Glomerular endothelial cell (primary cell): ENCODE measurements around the gene PSME4. TPM values are rescaled to one million over a fixed set of nuclear protein-coding genes. Genes with fewer than 3 reads are reported as not detected.
"Not testable (repeated sequence)": the region's sequence is repeated elsewhere in the genome, so short reads cannot be mapped to it uniquely, and the experiment has no call there.

Experiments used
- DNase-seq: peaks from one replicate; pipeline ENCODE4 v3.0.0-alpha.2; 2011; ENCODE audit warnings: low read depth, low spot score; ENCODE audit errors: extremely low read depth
- total RNA-seq: library from RNA; depleted of rRNA; stranded (reverse); fragments of >200 nt; gene quantifications from 2 replicates; pipeline ENCODE4 v1.2.3, GENCODE V29; 2015

The PSME4 gene
- total RNA-seq, 1 donor from 2014 or later, result 49.1 TPM

DNA sequence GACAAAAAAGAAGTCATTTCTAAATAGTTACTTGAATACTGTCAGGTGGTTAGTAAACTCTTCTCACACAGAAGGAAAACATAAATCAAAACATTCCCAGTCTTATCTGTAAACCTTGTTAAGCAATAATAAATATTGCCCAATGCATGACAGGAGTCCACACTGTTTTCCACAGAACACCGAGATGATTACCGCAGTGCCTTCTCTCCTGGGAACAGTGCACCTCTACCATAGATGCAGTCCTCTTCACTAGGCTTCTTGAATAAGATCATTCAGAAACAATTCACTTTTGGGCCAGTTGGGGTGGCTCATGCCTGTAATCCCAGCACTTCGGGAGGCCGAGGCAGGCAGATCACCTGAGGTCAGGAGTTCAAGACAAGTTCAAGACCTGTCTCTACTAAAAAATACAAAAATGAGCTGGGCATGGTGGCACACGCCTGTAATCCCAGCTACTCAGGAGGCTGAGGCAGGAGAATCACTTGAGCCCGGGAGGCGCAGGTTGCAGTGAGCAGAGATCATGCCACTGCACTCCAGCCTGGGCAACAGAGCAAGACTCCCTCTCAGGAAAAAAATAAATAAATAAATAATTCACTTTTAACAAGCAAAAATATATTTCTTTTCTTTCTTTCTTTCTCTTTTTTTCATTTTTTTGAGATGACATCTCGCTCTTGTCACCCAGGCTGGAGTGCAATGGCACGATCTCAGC lies 119.6 kb downstream of the PSME4 start:
- not testable (repeated sequence) for DNase-seq

DNA sequence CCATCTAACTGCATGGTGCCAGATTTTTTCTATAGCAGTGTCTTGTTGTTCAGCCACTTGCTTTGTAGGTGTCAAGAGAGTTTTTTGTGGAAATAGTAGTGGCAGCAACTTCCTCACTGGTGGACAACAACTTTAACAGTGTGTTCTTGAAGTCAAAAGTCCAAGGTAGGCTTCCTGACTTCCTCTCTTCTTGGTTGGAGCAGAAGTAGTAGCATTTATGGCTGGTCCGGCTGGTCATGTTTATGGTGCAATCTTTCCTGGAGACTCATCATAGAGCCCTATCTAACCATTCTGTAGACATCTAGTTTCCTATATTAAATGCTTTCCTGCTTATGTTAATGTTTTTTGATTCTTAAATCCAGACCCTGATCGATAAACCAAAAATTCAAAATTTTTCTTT lies 122.7 kb downstream of the PSME4 start:
- no peak for DNase-seq

DNA sequence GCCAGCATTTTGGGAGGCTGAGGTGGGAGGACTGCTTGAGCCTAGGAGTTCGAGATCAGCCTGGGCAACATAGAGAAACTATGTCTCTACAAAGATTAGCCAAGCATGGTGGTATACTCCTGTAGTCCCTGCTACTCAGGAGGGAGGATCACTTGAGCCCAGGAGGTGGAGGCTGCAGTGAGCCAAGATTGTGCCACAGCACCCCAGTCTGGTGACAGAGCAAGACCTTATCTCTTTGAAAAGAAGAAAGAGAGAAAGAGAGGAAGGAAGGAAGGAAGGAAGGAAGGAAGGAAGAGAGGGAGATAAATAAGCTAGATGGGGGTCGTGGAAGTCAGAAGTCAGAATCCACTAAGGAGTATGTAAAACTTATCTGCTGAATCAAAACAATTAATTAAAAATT lies 127.2 kb downstream of the PSME4 start:
- DNase-seq, result no peak

DNA sequence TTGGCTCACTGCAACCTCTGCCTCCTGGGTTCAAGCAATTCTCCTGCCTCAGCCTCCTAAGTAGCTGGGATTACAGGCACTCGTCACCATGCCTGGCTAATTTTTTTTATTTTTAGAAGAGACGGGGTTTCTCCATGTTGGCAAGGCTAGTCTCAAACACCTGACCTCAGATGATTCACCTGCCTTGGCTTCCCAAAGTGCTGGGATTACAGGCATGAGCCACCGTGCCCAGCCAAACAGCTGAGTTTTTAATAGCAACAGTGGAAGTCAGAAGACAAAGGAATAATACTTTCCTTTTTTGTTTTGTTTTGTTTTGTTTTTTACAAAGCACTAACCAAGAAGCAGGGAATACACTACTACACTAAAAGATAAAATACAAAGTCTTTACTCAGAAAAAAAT lies 127.9 kb downstream of the PSME4 start:
- DNase-seq, result no peak

DNA sequence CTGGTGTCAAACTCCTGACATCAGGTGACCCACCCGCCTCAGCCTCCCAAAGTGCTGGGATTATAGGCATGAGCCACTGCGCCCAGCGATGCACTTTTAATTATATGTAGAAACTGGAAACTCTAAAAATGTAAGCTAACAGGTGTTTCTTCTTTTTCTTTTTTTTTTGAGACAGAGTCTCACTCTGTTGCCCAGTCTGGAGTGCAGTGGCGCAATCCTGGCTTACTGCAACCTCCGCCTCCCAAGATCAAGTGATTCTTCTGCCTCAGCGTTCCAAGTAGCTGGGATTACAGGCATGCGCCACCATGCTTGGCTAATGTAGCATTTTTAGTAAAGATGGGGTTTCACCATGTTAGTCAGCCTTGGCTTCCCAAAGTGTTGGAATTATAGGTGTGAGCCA lies 129.1 kb downstream of the PSME4 start:
- not testable (repeated sequence) for DNase-seq

DNA sequence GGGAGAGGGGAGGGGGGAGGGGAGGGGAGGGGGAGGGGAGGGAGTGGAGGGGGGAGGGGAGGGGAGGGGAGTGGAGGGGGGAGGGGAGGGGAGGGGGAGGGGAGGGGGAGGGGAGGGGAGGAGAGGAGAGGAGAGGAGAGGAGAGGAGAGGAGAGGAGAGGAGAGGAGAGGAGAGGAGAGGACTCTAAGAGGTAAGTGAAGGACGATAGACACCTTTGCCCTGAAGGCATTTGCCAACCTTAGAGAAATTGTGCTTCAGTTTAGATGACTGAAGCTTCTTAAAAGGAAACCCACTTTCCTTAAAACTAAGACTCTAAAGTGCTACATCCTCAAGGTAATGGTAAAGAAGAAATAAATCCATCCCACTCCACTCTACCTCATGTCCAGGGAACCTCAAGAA lies 130.2 kb downstream of the PSME4 start:
- DNase-seq, result no peak

DNA sequence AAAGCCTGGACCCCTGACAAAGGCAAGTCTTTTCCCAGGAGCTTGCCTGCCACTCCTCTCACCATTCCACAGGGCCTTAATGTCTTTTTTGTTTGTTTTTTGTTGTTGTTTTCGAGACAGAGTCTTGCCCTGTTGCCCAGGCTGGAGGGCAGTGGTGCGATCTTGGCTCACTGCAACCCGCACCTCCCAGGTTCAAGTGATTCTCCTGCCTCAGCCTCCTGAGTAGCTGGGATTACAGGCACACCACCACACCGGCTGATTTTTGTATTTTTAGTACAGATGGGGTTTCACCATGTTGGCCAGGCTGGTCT lies 140.9 kb downstream of the PSME4 start:
- not testable (repeated sequence) for DNase-seq

DNA sequence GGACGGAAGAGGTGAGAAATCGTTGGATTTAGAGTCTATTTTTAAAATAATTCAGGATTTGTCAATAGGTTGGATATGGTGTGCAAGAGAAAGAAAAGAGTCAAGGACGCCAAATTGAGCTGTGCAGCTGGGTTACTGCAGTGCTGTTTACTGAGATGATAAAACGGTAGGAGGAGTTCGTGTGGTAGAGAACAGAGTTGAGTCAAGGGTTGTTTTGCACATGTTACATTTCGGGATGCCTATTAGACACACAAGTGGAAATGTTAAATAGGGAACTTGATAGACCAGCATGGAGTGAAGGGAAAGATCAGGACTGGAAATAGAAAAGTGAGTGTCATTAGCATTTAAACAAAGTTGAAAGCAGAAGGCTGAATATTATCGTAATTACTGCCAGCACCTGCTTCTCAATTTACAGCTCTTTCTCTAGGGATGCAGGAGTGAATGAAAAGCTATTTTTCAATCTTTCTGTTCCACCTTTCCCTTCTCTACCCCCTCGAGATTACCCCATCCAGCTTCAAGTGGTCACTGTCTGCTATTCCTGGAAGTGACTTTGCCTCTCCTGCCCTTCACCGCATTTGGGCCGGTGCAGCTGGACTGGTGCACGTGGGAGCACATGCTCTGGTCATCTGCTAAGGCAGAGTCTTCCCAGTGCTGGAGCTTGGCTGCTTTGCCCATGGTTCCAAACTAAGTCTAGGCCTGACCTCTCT lies 141.4 kb downstream of the PSME4 start:
- DNase-seq, result no peak

DNA sequence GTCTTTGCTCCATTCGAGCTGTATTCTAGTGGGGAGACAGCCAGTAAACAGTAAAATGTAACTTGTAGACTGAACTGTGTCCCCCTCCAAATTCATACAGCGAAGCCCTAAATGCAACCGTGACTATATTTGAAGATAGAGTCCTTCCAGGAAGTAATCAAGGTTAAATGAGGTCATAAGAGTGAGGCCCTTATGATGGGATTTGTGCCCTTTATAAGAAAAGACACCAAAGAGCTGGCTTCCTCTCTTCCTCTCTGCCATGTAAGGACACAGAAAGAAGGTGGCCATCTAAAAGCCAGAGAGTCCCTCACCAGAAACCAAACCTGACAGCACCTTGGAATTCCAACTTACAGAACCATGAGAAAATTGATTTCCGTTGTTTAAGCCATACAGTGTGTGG lies 142.5 kb downstream of the PSME4 start:
- no peak for DNase-seq

DNA sequence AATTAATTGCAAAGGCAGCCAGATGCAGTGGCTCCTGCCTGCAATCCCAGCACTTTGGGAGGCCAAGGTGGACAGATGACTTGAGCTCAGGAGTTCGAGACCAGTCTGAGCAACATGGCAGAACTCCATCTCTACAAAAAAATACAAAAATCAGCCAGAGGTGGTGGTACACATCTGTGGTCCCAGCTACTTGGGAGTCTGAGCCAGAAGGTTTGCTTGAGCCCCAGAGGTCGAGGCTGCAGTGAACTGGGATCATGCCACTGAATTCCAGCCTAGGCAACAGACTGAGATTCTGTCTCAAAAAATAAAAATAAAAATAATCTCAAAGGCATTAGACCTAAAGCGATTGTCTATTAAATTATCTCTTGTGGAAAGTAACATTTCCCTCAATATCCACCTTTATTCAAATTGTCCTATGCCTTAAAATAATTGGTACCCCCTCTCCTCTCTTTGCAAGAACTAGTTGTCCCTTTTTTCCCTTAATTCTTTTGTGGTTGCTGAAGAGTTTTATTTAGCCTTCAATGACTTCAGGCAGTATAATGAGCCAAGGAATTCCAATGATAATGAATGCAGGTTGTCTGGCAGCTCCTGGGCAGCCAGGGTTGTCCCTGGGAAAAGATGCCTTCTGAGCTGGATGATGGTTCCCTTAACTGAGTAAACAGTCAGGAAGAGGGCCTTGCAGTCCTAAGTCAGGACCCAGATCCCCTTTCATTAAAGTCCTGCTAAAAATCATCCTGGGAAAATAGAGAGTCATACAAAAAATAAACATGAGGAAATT lies 143.2 kb downstream of the PSME4 start:
- DNase-seq, result no peak

DNA sequence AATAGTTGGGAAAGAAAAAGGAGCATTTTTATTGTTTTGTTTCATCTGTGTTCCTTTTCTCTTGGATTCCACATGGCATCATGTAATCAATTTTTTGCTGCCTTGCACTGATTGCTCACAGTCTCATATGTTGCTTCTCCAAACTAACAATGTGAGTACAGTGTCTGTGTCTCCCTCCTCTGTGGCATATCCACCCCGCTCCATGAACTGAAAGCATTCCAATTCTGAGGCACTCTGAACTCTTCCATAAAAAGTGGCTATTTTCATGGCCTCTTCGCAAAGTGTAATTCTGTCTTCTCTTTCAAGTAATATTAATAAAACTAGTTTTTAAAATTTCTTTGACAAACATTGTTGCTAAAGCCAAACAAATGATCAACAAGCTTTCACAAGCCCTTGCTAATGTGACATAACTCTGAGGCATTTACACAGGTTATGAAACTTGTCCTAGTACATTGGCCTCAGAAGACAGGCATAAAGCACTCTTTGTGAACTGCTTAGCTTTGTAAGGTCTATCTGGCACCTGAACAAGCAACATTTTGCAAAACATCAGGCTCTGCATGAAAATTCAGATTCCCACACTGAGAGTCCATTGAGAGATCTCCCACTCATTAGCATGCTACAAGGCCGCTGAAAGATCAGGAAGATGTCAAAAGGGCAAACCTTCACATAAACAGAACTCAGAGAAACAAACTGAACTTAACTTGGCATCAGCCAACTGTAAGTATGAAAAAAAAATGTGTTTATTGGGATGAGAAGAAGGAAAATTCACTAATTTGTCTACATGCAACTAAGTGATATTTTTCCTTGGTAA lies 144.0 kb downstream of the PSME4 start:
- DNase-seq, result no peak

DNA sequence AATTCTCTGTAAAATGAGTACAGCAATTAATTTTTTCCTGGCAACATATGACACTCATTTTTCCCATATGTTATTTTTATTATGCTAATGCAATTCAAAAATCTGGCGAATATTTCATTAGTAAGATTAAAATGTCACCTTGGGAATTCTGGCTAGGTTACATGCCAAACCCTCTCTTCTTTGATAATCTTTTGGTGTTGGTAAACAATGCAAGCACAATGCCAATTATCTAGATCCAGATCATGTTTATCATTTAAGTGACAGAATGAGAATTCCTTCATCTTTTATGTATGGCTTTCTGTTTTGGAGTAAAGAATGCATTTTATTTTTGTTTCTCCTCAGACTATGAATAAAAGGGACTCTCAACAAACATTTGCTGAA lies 144.8 kb downstream of the PSME4 start:
- DNase-seq, result no peak

DNA sequence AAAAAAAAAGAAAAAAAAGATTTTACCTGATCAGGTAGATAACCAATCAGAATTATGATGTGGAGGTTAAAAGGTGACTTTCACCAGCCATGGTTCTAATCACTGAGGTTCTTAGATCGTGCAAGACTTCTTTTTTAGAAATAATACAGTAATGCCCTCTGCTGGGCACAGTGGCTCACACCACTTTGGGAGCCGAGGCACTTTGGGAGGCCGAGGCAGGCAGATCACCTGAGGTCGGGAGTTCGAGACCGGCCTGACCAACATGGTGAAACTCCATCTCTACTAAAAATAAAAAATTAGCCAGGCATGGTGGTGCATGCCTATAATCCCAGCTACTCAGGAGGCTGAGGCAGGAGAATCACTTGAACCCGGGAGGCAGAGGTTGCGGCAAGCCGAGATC lies 147.2 kb downstream of the PSME4 start:
- DNase-seq, result not testable (repeated sequence)

DNA sequence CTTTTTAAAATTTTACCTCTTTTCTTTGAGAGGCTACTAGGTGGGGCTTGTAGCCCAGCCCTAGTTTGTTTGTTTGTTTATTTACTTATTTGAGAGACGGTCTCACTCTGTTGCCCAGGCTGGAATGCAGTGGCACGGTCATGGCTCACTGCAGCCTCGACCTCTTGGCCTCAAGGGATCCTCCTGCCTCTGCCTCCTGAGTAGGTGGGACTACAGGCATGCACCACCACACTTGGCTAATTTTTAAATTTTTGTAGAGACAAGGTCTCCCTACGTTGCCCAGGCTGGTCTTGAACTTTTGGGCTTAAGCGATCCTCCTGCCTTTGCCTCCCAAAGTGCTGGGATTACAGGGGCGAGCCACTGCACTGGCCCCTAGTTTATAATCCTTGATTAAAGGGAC lies 149.0 kb downstream of the PSME4 start:
- DNase-seq, result no peak

DNA sequence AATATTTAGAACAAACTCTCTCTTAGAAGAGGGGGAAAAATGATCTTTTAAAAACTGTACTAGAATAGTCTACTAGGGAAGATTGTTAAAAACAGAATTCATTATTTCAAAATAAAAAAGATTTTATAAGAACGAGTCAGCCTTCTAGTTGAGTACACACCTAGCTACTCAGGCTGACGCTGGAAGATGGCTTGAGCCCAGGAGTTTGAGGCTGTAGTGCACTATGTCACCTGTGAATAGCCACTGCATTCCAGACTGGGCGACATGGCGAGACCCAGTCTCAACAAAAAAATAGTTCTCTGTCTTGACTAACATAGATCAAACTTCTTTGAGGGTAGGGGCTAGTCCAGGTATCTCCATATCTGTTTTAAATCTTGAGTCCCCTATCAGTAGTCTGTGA lies 150.1 kb downstream of the PSME4 start:
- no peak for DNase-seq

DNA sequence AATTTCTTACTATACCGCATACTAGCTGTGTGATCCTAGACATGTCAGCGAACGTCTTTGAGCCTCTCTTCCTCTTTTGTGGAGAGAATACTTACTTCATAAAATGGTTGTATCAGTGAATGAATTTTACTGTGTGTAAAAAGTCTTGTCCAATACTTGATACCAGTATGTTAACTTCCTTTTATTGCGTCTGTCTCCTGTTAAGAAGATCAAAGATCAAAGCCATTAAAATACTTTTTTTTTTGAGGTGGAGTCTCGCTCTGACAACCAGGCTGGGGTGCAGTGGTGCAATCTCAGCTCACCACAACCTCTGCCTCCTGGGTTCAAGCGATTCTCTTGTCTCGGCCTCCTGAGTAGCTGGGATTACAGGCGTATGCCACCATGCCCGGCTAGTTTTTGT lies 150.7 kb downstream of the PSME4 start:
- DNase-seq, result no peak

DNA sequence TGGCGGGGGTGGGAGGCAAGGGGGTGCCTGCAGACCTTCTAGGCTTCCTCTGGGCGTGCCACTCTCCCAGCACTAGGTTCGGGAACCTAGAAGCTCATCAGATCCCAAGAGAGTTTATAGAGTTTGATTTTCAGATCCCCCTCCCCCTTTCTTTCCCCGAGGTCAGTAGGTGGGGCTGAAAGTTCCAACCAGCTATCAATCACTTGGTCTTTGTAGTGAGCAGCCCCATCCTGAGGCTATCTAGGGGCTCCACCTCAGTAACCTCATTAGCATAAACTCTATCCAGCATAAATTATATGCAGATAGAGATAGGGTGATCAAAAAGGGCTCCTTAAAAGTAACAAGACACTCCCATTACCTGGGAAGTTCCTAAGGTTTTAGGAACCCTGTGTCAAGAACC lies 151.2 kb downstream of the PSME4 start:
- DNase-seq, result no peak

DNA sequence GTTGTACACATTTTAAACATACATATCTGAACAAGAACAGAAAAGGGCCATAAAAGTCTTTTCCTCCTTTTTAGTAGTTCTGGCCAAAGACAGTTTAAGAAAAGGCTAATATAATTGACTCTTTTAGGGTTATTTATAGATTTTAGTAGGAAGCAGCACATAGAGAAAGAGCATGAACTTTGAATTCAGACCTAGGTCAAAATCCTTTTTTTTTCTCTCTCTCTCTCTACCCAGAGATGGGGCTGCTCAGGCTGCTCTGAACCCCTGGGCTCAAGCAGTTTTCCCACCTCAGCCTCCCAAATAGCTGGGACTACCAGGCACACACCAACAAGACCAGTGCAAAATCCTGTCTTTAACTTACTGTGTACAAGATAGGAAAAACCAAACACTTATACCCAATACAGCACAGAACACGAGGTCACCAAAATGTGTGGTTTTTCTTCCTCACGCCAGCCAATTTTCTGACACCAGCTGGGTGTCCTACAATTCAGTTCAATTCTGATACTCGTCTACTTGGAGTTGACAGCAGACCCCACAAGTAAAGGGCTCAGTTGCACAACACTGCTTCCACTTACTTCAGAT lies 151.8 kb downstream of the PSME4 start:
- no peak for DNase-seq
